ENCODE data around the gene SMC5. TPM values are rescaled to one million over a fixed set of nuclear protein-coding genes. Genes with fewer than 3 reads are reported as not detected.
"Not testable (repeated sequence)": the region's sequence is repeated elsewhere in the genome, so short reads cannot be mapped to it uniquely, and the experiment has no call there.

Gene SMC5
- polyA plus RNA-seq, 1 donor: 32.2 TPM

DNA sequence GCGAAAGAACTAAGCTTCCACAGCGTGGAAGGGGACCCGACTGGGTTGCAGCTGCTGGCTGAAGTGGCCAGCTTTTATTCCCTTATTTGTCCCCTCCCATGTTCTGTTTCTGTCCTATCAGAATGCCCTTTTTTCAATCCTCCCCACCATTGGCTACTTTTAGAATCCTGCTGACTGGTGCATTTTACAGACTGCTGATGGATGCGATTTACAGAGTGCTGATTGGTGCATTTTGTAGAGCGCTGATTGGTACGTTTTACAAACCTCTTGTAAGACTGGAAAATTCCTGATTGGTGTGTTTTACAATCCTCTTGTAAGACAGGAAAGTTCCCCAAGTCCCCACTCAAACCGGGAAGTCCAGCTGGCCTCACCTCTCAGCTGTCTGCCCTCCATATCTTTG lies 105.0 kb downstream of the SMC5 start:
- DNase-seq (ENCODE audit: low read depth): no peak

DNA sequence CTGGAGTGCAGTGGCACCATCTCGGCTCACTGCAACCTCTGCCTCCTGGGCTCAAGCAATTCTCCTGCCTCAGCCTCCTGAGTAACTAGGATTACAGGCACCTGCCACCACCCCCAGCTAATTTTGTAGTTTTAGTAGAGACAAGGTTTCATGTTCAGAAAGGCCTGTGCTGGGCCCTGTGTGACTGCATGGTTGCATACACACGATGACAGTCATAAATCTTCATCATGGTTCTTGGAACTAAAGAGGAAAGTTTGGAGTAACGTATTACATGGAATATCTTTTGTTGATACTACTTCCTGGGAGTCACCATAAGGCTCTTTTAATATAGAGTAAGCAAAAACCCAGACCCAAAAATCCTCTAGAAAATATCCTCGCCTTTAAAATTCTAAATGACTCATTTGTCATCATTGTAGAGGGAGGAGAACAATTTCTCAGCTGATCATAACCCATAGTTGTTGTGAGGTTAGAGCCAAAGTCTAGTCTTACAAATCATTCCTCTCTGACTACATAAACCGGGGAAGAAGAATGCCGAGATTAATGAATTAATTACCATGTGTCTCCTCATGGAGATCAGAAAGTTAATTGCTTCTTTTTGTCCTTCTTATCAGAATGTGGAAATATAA lies 108.6 kb downstream of the SMC5 start:
- no peak for DNase-seq (ENCODE audit: low read depth)

GRCh38 chr9:70374962-70375618 lies 116.3 kb downstream of the SMC5 start:
- no peak for DNase-seq (ENCODE audit: low read depth)

DNA sequence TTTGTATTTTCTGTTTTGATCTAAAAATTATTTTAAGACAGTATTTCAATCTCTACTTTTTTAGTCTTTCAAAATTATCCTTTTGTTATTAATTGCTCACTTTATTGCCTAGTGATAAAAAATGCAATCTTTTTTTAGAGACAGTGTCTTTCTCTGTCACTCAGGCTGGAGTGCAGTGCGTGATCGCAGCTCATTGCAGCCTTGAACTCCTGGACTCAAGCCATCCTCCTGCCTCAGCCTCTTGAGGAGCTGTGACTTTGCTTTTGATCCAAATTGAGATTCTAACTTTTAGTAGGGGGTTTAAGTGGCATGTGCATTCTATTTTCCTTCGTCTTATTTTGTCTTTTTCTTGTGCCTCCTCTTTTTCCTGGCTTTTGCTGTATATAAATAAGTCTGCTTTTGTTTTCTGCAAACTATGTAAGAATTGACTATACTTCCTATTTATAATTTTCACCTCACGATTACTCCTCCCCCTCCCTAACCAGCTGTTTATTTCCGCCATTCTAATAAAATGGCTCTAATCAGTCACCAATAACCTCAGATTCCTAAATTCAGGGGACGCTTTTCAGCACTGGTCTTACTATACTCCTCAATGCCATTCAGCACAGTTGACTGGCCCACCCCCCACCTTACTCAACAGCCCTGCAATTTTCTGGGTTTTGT lies 123.4 kb downstream of the SMC5 start:
- DNase-seq (ENCODE audit: low read depth): no peak

DNA sequence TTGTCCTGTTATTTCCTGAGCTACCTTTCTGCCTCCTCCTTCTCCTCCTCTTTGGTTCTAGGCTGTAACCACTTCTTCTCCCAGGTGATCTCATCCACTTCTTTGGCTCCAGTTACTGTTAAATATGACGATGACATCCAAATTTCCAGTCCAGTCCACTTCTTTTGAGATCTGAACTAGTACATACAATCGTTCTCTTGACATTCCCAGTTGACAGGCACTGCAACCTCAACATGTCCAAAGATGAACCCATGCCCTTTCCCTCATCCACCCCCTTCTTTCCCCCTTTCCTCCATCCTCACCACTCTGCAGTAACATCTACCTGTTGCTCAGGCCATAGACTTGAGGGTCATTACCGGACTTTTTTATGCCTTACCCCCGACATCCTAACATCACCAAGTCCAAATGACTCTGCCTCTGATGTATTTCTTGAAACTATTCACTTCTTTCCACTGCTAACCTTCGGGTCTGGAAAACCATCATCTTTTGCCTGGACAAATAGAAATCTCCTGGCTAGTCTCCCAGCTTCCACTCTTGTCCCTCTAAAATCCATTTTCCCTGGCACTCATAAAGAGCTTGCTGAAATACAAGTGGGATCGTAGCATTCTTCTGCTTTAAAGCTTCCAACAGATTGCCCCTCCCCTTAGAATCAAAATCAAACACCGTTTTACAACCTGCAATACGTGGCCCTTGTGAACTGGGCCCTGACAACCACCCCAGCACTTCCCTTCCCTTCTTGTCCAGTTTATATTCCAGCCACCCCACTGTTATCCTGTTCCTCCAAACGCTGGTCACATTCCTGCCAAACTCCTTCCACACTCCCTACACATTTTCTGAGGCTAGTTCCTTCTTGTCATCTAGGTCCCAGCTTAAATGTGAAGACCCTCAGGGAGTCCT lies 124.2 kb downstream of the SMC5 start:
- DNase-seq (ENCODE audit: low read depth): no peak

DNA sequence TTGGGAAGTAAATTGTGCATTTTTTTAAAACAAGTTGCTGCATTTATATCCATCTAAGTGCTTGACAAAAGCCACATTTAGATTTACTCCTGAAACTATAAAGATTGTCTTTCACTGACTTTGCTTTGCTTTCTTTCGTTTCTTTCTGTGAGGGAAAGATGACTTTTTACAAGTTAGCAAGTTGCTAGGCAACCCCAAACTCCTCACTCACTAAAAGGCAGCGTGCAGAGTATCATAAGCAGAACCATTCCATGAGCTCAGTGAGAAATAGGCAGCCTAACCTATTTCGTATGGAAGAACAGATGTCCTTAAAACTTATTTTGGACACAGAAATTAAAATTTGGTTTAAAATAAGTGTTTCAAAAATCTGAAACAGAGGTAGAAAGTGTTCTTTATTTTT lies 126.6 kb downstream of the SMC5 start:
- DNase-seq (ENCODE audit: low read depth): no peak

- no peak for DNase-seq (ENCODE audit: low read depth)
Observed at GRCh38 chr9:70387663-70388062, 128.9 kb downstream of the SMC5 start.

DNA sequence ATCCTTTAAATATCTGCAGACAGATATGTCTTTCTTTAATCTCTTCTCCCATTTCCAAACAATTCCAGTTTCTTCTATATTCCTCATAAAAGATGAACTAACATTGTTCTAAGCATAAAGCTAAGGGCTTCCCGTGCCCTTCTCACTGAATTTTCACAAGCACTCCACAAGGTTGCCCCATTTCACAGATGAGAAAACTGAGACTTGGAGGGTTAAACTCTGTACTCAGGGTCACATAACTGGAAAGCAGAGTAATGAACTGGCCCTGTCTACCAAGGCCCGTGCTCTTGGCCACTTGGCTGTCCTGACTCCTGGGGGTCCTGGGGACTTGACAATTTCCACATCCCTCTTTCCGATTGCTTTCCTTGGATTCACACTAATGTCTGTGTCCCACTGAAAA lies 130.4 kb downstream of the SMC5 start:
- no peak for DNase-seq (ENCODE audit: low read depth)

GRCh38 chr9:70389621-70390266 lies 131.0 kb downstream of the SMC5 start:
- no peak for DNase-seq (ENCODE audit: low read depth)

- DNase-seq (ENCODE audit: low read depth): no peak
Observed at GRCh38 chr9:70390933-70391341, 132.2 kb downstream of the SMC5 start.

DNA sequence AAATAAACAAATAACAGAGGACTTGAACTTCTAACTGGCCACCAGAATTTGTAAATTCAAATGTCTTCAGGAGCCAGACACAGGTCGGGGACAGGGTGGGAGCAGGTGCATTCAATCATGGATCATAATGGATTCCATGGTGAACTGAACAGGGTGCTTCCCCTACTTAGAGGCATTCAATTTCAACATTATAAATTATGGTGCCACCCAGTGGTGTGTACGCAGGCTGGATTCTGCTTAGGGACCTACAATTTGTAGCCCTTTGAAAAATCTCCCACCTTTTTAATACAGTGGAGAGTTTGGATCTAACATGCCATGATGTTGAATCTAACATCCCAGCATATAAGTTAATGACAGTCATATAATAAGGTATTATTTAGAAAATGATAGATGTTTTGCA lies 133.4 kb downstream of the SMC5 start:
- no peak for DNase-seq (ENCODE audit: low read depth)

DNA sequence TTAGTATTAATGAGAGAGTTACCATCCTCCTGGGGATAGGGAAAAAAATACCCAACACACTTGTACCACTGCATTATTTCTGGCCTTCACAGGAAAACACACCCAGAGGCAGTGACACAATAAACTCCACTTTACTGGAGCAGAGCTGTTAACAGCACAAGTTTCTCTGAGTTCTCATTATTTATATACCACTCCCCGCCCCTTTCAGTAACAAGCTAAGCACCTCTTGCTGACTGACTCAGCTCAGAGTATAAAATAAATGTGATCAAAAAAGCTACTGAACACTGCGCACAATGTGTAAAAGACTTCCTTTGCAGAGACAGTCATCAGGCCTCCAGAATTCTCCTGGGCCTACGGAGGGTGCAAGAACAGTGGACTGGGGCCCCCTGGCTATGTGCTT lies 134.1 kb downstream of the SMC5 start:
- DNase-seq (ENCODE audit: low read depth): no peak

DNA sequence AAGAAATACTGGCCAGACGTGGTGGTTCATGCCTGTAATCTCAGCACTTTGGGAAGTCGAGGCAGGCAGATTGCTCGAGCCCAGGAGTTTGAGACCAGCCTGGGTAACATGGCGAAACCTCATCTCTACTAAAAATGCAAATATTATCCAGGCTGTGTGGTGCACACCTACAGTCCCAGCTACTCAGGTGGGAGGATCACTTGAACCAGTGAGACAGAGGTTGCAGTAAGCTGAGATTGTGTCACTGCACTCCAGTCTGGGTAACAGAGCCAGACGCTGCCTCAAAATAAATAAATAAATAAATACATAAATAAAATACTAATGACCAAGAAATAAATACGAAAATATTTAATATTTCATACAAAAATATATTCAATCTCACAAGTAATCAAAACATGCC lies 136.9 kb downstream of the SMC5 start:
- no peak for DNase-seq (ENCODE audit: low read depth)

- DNase-seq (ENCODE audit: low read depth): no peak
Observed at GRCh38 chr9:70398145-70398556, 139.4 kb downstream of the SMC5 start.

DNA sequence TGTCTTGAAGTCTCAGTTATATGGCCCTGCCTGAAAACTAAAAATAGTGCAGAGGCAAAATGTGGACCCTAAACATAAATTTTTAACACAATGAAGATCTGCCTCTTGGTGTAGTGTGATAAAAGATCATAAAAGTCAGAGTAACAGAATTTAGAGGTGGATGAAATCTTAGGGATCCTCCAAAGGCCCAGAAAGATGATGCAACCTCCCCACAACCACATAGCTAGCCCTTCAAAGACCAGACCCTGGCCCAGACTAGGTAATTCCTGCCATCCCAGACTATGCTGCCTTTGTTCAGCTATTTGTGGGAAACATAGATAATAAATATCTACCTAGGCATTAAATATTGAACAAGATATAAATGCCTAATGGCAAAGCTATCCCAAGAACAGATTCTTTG lies 140.4 kb downstream of the SMC5 start:
- no peak for DNase-seq (ENCODE audit: low read depth)

- DNase-seq (ENCODE audit: low read depth): no peak
Observed at GRCh38 chr9:70400107-70400892, 141.5 kb downstream of the SMC5 start.

DNA sequence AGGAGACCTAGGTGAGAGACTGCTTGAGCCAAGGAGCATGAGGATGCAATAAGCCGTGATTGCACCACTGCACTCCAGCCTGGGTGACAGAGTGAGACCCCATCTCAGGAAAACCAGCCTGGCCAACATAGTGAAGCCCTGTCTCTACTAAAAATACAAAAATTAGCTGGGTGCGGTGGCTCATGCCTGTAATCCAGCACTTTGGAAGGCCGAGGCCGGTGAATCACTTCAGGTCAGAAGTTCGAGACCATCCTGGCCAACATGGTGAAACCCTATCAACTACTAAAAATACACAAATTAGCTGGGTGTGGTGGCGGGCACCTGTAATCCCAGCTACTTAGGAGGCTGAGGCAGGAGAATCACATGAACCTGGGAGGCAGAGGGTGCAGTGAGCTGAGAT lies 142.5 kb downstream of the SMC5 start:
- not testable (repeated sequence) for DNase-seq (ENCODE audit: low read depth)

- no peak for DNase-seq (ENCODE audit: low read depth)
Observed at GRCh38 chr9:70402213-70402612, 143.4 kb downstream of the SMC5 start.

- no peak for DNase-seq (ENCODE audit: low read depth)
Observed at GRCh38 chr9:70403166-70403565, 144.4 kb downstream of the SMC5 start.

DNA sequence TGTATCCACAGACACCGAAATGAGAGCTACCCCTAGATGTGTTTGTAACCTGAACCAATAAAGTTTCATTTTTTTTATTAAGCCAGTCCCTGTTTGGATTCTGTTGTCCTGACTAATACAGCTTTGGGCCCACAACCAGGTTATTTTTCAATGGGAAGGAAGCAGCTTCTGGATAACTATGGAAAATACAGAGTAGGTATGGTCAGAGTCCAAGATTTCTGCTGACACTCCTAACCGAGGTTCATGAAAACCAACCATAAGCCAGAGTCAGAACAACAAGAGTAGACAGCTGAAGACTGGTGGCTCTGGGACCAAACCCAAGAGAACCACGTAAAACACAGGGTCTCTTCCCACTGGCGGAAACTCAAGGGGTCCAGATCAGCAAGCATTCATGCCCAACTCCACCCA lies 144.8 kb downstream of the SMC5 start:
- DNase-seq (ENCODE audit: low read depth): no peak

DNA sequence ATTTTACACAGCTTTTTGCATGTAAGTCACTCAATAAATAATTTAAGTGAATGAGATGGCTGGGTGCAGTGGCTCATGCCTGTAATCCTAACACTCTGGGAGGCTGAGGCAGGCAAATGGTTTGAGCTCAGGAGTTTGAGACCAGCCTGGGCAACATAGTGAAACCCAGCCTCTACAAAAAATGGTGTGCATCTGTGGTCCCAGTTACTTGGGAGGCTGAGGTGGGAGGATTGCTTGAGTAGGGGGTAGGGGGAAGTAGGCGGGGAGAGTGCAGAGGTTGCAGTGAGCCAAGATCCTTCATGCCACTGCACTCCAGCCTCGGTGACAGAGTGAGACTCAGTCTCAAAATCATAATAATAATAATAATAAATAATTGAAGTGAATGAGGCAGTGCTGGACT lies 145.5 kb downstream of the SMC5 start:
- no peak for DNase-seq (ENCODE audit: low read depth)
